Fibroblast of pulmonary artery (primary cell): ENCODE results near the gene DUSP8.

Source experiments
- DNase-seq: peaks from one replicate; pipeline ENCODE4 v3.0.0-alpha.2; 2010; ENCODE audit warnings: low read depth
- H3K4me3 ChIP-seq: replicated peaks from 2 replicates; pipeline ENCODE4 v1.5.1; 2011; ENCODE audit warnings: low read depth, mild to moderate bottlenecking, control low read depth, low read length, moderate library complexity
- CTCF ChIP-seq: IDR thresholded peaks from 2 replicates; pipeline ENCODE4 v1.5.1; 2011; ENCODE audit warnings: mild to moderate bottlenecking, control low read depth, low read length, inconsistent platforms; ENCODE audit errors: missing control alignments

DUSP8 gene

GRCh38 chr11:1519028-1520010 lies 52.8 kb downstream of the DUSP8 start:
- no peak overlapping the region for H3K4me3 ChIP-seq
- no peak for TF ChIP-seq CTCF
- DNase-seq, result no peak

GRCh38 chr11:1518301-1518700 lies 53.8 kb downstream of the DUSP8 start:
- TF ChIP-seq CTCF, result no peak
- H3K4me3 ChIP-seq, result no peak overlapping the region
- no peak for DNase-seq

- H3K4me3 ChIP-seq, result no peak overlapping the region
- TF ChIP-seq CTCF, result no peak
- no peak for DNase-seq
Measured at GRCh38 chr11:1517117-1518005, 54.7 kb downstream of the DUSP8 start.

- H3K4me3 ChIP-seq, result no peak overlapping the region
- DNase-seq, result no peak
- no peak for TF ChIP-seq CTCF
Measured at GRCh38 chr11:1516273-1517067, 55.6 kb downstream of the DUSP8 start.

GRCh38 chr11:1515082-1516060 lies 56.7 kb downstream of the DUSP8 start:
- peak; percentile 88 for TF ChIP-seq CTCF
- H3K4me3 ChIP-seq, result no peak overlapping the region
- DNase-seq, result peak; percentile 66
